SH-SY5Y (cell line): ENCODE measurements around the gene GRM8.

Experiments
- GATA2 ChIP-seq: IDR thresholded peaks from 2 replicates; pipeline ENCODE4 v1.6.1; 2011; ENCODE audit warnings: mild to moderate bottlenecking, low read depth, low read length
- GATA3 ChIP-seq: IDR thresholded peaks from 2 replicates; pipeline ENCODE4 v1.6.1; 2011; ENCODE audit warnings: low read depth, mild to moderate bottlenecking, low read length, moderate library complexity

The GRM8 gene

DNA sequence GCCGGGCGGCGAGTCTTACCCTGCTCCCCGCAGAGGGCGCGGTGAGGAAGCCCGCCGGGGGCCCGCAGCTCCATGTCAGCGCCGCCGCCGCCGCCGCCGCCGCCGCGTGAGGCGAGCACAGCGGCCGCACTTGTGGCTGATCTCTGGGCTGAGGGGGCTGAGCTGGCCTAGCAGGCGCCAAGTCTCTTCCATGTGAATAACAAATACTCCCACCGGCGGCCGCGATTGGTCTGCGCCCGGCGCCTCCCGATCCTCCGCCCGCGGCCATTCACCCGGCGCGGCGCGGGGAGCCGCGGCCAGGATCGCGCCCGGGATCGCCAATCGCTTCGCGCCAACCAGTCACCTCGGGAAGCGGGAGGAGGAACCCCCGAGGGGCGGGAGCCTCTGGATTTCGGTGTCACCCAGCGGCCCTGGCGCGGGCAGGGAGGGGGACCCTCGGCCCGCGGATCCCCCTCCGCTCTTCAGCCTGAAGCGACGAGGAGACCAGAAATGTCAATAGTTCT, at the start of gene GRM8:
GRM8 (minus strand) TSS at position 164 of the 503 bp plus-strand sequence.
- no peak for TF ChIP-seq GATA3
- TF ChIP-seq GATA2: no peak; the same call in 1 of the 2 replicates

DNA sequence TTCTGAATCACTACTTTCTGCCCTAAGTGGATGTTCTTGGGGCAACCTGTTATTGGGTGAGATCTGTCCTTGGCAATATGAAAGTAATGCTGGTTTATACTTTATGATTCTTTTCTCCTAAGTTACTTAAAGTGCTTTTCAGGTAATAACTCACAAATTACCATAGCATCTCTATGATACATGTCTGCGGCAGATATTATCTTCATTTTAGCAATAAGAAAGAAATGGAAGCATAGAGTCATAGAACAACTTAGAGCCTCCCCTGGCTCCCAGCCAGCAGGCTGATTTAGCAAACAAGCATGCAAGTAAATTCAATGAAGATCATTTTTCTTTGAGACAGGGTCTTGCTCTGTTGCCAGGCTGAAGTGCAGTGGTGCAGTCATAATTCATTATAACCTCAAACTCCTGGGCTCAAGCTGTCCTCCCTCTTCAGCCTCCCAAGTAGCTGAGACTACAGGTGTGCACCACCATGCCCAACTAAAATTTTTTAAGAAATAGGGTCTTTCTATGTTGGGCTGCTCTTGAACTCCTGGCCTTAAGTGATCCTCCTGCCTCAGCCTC, 38.1 kb upstream of the GRM8 start:
- TF ChIP-seq GATA3: no peak
- TF ChIP-seq GATA2: no peak

DNA sequence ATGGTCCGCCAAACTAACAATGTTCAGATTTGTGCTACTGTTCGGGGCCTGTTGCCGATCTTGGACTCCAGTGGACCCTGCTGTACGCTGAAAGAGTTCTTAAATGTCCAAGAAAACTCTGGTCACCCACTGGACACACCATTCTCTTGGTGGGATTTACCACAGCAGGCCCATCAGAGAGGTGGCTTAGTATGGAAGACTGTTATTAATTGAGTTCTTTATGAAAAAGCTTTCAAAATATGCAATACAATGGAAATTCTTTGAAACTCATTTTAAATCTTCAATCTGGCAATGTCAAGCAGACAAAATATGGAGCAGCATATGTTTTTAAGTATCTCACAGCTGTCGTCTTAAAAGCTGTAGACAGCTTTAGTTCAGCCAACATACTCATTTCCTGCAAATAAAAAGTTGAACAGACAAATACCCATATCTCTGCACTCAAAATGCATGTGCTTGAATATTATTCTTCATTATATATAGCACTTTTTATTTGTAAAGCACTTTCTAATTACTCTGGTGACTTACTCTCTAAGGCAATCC, 37.4 kb upstream of the GRM8 start:
- no peak for TF ChIP-seq GATA3
- TF ChIP-seq GATA2: no peak

DNA sequence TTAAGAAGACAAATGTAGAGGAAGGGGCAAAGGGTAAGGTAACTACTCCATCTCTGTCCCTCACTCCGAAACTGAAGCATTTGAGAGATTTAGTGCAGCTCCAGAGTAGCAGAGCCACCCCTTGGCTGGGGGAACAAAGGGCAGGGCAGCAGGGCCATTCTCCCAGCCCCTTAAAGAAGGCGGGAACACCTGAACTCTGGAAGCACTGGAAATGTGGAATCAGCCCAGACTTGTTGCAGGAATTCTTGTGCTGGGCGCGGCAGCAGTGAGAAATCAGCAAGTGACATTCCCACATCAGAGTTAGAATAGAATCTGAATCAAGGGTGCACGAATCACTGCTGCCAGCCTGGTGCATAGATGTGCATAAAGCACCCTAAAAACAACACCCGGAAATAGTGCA, 34.4 kb upstream of the GRM8 start:
- no peak for TF ChIP-seq GATA2
- no peak for TF ChIP-seq GATA3

DNA sequence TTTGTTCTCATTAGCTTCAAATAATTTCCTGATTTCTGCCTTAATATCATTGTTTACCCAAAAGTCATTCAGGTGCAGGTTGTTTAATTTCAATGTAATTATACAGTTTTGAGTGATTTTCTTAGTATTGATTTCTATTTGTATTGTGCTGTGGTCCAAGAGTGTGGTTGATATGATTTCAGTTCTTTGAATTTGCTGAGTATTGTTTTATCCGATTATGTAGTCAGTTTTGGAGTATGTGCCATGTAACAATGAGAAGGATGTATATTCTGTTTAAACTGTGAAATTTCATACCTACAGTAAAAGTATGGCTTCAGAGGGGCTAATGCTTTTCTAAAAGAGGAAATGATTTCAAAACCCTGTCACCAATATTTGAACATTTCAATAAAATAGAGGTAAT, 17.4 kb upstream of the GRM8 start:
- no peak for TF ChIP-seq GATA2
- TF ChIP-seq GATA3: no peak

DNA sequence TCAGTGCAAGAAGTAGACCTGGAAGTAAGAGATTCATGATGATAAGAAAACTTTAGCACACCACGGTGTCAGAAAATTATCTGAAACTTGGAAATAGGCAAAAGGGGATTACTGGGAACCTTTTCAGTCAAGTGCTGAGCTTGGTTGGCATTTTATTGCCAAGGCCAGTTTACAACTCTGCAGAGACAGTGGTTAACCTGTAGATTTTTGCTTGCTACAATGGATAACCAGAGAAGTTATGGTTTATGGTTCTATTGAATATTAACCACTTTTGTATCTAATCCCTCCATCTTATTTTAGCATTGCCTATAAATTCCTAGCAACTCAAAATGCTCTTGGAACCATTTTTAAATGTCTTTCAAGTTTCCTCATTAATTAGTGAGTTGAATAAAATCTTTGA, 13.3 kb upstream of the GRM8 start:
- no peak for TF ChIP-seq GATA3
- TF ChIP-seq GATA2: no peak

DNA sequence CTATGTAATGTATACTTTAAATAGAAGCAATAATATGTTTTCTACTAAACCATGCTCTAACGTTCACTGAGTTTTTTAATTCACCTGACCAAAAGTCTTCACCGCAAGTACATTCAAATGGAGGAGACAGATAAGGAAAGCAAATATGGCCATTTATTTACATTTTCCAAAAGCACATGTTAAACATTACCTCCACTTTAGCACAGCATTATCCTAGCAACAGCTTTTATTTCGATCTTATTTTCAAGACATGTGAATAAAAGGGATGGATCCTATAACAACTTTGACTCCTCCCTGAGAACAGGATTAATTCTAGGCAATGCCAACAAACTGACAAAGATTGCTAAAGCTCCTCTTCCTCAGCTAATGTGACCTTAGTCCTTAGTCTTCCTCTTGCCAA, 11.5 kb upstream of the GRM8 start:
- TF ChIP-seq GATA3 (no peak), GATA2 (no peak)

DNA sequence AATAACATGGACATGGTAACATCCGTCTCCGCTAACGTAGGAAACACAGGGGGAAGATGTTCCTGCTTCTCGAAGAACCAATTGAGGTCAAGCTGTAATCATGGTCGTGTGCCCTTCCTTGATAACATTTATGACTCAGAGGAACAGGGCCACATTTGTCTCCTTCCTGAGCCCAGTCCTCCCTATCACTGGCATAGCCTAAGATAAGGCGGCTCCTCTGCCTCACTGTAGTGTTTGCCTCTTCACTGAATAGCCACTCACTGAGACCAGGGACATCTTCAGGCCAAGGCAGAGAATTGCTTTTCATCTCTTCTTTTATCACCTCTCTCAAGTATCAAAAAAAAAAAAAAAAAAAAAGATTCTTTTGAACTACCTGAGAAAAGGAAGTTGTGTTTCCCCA, 5.4 kb upstream of the GRM8 start:
- TF ChIP-seq GATA2: no peak
- TF ChIP-seq GATA3: no peak

DNA sequence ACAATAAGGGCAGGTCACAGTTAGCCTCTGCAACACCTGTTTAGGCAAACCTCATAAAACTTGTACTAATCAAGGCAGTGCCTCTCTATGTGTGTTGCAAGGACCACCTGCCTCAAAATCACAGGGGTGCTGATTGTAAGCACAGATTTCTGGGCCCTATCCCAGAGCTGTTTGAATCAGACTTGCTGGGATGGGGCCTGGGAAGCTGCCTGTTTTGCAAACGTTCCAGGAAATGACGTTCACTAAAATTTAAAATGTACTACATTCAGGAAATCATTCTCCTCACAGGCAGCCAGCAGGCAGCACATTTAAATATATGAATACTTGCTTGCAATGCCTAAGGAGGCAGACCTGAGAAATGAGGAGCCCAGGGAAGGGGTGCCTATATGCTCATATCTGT, 4.3 kb upstream of the GRM8 start:
- TF ChIP-seq GATA2 (no peak), GATA3 (no peak)

DNA sequence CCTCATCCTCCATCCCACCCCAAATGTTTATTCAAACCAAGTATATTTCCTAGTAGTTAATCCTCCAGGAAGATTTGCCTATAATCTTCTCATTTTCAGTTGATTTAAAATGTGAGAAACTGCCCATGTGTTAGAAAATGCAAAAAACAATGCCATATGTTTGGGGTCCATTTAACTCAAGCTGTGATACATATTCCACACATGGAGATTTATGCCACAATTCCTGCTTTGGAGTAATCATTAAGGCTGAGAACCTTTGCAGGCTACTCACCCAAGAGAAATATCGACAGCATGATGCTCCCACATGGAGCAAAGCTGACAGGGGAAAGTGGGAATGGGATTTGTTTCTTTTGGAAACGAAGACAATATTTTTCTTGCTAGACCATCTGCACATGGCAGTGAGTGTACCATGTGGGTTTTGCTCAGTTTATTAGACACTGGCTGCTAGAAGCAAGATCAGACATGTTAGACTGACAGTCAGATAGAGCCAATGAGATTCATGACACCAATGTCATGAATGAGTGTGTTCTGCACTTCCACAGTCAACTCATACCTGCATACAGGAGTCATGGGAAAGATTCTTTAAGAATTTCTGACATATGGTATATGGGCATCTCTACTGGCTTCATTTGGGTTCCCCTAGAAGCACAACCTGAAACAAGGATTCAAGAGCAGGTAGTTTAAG, 3.4 kb upstream of the GRM8 start:
- TF ChIP-seq GATA3: no peak
- TF ChIP-seq GATA2: no peak

DNA sequence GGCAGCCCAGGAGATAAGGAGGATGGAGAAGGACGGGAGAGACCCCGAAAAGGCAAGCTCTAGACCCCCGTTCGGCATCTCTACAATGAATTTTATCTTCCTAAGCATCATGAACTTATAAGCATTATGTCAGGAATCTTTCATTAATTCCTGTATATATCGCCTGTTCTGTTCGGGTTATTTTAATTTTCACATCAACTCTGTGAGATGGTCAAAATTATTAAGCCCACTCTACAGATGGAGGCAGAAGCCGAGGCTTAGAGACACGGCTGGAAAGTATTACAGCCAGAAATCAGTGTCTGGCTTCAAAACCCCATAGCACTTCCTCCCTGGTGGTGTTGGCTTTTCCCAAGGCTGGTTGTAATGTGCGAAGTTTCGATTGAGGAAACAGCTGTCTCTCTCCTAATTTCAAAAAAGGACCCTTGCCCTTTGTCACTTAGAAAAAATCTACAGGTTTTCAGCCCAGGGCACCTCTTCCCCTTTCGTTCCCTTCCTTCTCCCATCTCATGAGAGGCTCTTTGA, 1.5 kb upstream of the GRM8 start:
- TF ChIP-seq GATA2 (peak; percentile 76; the same call in 1 of the 2 replicates), GATA3 (no peak)

DNA sequence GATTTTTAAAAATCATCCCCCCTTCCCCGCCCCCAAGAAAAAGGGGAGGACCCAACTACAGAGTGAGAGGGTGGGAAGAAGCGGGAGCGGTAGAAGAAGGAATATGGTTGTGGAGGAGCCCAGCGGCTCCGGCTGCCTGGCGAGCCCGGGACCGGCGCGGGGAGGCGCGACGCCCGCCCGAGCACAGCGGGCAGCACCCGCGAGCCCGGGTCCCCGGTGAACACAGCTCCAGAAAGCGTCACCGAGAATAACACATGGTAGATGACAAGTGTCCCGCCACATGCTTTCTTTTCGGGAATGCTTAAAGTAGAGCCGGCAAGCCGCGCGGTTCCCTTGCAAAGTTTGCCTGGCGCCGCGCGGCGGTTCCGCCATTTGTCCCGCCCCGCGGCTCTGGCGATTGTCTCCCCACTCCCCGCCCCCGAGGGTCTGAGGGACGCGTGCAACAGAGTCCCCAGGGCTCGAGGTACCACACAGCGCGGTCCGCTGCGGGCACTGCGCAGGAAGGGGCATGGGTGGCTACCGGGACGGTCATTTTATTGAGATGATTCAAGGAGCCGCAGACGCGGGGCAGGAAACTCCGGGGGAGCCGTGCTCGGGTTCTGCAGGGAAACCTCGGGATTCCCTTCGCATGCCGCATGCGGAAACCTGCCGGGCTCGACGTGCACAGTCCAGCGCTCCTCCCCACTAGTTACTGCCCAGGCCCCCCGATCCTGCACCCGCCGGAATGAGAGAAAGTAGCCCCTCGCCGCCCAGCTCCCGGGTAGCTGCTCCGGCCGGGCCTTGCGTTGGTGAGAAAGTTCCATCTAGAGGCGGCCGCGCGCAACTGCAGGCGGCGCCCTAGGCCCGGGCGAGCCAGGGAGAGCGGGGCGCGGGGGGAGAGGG, 781 bp upstream of the GRM8 start:
- TF ChIP-seq GATA2 (no peak; the same call in 1 of the 2 replicates), GATA3 (no peak)

DNA sequence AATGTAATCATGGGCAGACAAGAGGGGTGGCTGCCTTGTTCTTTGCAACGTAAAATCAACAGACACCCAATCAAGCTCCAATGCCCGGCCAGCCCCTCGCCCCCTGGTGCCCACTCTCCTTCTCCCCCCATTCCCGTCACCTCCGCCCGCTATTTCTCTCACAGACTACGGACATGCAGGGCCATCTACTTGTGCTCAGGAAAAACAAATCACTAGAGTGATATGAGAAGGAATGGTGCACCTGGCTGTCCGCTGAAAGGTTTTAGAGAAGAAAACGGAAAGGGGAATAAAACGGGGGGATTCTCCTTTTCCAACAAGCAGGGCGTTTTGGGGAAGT, 396 bp downstream of the GRM8 start:
- TF ChIP-seq GATA2: no peak
- no peak for TF ChIP-seq GATA3

DNA sequence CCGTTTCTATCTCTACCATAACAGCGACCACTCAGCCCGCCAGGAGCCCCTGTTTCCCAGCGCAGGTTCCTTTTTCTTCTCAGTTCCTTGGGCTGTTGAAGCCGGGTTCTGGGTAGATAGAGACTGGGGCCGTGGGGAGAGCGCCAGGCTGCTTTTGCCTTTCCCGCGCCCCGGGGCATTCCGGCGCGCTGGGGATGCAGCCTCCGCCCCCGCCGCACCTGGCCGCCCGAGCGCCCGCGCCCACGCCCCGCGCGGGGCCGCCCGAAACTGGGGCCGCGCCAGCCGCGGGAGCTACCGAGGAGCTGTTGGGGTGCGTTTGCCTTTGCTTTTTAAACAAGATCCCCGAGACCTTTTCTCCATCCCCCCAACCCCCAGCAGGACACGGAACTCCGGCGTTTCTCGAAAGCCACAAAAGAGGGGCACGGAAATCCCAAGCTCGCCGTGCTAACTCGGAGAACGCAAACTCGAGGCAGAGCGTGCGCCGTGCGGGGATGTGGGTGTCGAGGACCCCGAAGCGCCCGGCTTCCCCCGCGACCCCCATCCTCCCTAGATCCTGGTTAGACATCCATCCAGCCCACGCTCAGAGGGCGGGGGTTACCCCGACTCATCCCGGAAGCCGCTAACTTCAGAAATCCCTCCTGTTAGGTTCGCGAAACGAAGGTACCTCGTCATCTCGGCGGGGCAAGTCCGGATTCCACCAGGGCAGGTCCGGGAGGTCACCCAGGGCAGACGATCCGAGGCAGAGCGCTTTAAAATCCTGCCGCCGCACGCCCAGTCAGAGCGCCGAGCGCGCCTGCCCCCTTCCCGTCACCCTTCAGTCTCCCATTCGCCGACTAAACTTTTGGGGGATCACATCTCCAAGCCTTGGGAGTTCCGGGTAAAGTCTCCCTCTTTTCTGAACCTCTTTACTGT, 1.0 kb downstream of the GRM8 start:
- TF ChIP-seq GATA2: no peak
- TF ChIP-seq GATA3: no peak
